Esophagus squamous epithelium (tissue), 4 donors: ENCODE results near the gene CCR2.

Source experiments
- POLR2A ChIP-seq, 4 donors: fragments of 450-650 bp; IDR thresholded peaks; one replicate each; pipeline ENCODE4 v1.6.1; 2017; ENCODE audit warnings: antibody characterized with exemption in 4 of 4, mild to moderate bottlenecking in 4 of 4, moderate library complexity in 3 of 4
- TF ChIP-seq, protein P1 (sequence below), 6 experiments: fragments of 450-650 bp in 4 of 6; fragments of 200-600 bp in 2 of 6; sonication (generic) in 2 of 6; IDR thresholded peaks; one replicate each; pipeline ENCODE4 v1.5.1; 2016 to 2019; ENCODE audit warnings: antibody characterized with exemption in 6 of 6, mild to moderate bottlenecking in 4 of 6, moderate library complexity in 4 of 6

- TF ChIP-seq, protein P1, sequence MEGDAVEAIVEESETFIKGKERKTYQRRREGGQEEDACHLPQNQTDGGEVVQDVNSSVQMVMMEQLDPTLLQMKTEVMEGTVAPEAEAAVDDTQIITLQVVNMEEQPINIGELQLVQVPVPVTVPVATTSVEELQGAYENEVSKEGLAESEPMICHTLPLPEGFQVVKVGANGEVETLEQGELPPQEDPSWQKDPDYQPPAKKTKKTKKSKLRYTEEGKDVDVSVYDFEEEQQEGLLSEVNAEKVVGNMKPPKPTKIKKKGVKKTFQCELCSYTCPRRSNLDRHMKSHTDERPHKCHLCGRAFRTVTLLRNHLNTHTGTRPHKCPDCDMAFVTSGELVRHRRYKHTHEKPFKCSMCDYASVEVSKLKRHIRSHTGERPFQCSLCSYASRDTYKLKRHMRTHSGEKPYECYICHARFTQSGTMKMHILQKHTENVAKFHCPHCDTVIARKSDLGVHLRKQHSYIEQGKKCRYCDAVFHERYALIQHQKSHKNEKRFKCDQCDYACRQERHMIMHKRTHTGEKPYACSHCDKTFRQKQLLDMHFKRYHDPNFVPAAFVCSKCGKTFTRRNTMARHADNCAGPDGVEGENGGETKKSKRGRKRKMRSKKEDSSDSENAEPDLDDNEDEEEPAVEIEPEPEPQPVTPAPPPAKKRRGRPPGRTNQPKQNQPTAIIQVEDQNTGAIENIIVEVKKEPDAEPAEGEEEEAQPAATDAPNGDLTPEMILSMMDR (IDR thresholded peaks at IDR 0.05) = no peak
- no peak for TF ChIP-seq POLR2A (IDR thresholded peaks at IDR 0.05)
Observed at GRCh38 chr3:46383211-46383950, 29.5 kb downstream of the CCR2 start.
